ENCODE data around the gene PHTF2.

PHTF2 gene

DNA sequence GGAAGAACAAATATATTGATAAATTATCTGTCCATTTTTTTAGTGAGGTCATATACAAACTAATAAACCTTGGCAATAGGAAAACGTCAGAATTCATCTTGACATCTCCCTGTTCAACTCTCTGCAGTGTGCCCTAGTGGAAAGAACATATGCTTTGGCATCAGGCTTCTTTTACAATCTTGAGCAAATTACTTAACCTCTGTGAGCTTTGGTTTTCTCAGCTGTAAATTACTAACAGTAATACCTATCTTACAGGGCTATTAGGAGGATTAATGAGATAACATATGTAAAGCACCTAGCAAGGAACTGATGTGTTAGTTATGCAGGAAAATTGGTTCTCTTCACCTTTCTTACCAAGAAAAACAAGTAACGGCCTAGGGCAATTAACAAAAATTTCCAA, 161.8 kb downstream of the PHTF2 start:
- Histone ChIP-seq H3K4me1 (ENCODE audit: control insufficient read depth in 1 of 2, insufficient read depth in 1 of 2, low read depth in 1 of 2, low read length in 1 of 2) (no peaks in the 10 kb centered on the region), H3K27me3 (no peaks in the 10 kb centered on the region), H3K27ac (no peak overlapping the region), H3K4me3 (ENCODE audit: low read depth in 1 of 2, low read length in 1 of 2) (no peak overlapping the region), H3K9me3 (no peaks in the 10 kb centered on the region), H3K36me3 (peaks cover 12% of the 10 kb centered on the region)
- TF ChIP-seq, protein P1, sequence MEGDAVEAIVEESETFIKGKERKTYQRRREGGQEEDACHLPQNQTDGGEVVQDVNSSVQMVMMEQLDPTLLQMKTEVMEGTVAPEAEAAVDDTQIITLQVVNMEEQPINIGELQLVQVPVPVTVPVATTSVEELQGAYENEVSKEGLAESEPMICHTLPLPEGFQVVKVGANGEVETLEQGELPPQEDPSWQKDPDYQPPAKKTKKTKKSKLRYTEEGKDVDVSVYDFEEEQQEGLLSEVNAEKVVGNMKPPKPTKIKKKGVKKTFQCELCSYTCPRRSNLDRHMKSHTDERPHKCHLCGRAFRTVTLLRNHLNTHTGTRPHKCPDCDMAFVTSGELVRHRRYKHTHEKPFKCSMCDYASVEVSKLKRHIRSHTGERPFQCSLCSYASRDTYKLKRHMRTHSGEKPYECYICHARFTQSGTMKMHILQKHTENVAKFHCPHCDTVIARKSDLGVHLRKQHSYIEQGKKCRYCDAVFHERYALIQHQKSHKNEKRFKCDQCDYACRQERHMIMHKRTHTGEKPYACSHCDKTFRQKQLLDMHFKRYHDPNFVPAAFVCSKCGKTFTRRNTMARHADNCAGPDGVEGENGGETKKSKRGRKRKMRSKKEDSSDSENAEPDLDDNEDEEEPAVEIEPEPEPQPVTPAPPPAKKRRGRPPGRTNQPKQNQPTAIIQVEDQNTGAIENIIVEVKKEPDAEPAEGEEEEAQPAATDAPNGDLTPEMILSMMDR (IDR thresholded peaks at IDR 0.05): no peak

DNA sequence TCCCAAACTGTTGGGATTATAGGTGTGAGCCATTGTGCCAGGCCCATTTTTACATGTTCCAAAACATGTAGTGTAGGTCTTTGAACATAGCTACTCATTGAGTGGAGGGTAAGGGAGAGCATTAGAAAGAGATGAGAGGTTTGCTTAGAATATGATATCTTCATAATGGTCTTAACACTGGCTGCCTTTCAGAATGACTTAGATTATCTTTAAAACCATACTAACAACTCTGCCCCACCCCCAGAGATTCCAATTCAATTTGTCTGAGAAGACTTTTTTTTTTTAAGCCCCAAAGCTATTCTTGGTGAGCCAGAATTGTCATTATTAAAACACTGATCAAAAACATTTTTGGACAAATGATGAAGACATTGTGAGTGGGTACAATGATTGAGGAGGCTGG, 168.9 kb downstream of the PHTF2 start:
- Histone ChIP-seq H3K36me3 (no peaks in the 10 kb centered on the region), H3K4me1 (ENCODE audit: control insufficient read depth in 1 of 2, insufficient read depth in 1 of 2, low read depth in 1 of 2, low read length in 1 of 2) (no peaks in the 10 kb centered on the region), H3K4me3 (ENCODE audit: low read depth in 1 of 2, low read length in 1 of 2) (no peak overlapping the region), H3K27ac (no peak overlapping the region), H3K27me3 (no peaks in the 10 kb centered on the region), H3K9me3 (no peaks in the 10 kb centered on the region)
- TF ChIP-seq, protein P1 (IDR thresholded peaks at IDR 0.05): no peak

DNA sequence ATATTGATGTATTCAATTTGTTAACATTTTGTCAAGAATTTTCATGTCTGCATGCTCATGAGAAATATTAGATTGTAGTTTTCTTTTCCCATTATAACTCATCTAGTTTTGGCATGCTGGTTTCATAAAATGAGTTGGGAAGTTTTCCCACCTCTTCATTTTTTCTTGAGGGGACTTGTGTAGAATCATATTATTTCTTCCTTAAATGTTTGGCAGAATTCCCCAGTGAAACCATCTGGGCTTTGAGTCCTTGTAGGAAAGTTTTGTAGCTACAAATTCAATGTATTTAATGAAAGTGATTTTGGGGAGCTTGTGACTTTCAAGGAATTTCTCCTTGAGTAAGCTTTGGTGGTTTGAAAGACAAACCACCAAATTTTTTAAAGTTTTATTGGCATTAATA, 173.2 kb downstream of the PHTF2 start:
- Histone ChIP-seq H3K9me3 (no peaks in the 10 kb centered on the region), H3K27me3 (no peaks in the 10 kb centered on the region), H3K27ac (no peak overlapping the region), H3K36me3 (no peaks in the 10 kb centered on the region), H3K4me3 (ENCODE audit: low read depth in 1 of 2, low read length in 1 of 2) (no peak overlapping the region), H3K4me1 (ENCODE audit: control insufficient read depth in 1 of 2, insufficient read depth in 1 of 2, low read depth in 1 of 2, low read length in 1 of 2) (peaks cover 10 to 14% of the 10 kb centered on the region in 2 experiments)
- TF ChIP-seq, protein P1 (IDR thresholded peaks at IDR 0.05): no peak

DNA sequence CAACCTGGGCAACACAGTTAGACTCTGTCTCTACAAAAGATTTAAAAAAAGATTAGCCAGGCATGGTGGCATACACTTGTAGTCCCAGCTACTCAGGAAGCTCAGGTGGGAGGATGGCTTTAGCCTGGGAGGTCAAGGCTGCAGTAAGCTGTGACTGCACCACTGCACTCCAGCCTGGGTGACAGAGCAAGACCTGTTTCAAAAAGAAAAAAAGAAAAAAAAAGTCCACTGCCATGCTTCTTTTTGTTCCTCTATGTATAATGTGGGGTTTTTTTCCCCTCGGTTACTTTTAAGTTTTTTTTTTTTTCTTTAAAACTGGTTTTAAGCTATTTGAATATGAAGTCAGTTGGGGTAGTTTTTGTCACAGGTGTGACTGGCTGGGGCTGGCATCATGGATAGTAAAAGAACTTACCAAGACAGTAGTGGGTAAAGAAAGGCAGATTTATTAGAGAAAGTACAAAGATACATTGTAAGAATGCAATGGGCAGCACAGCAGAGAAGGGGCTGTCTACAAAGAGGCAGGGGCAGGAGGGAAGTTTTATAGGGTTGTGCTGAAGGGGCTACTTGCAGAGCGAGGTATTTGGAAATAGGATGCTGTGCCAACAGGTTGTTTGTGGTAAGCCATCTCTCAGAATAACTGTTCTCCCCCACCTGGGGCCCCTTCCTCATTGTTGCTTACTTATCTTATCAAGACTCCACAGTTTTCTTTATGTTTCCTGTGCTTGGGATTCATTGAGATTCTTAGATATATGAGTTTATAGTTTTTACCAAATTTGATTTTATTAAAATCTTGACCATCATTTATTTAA, 177.3 kb downstream of the PHTF2 start:
- H3K9me3 ChIP-seq: no peaks in the 10 kb centered on the region
- no peaks in the 10 kb centered on the region for H3K27me3 ChIP-seq
- TF ChIP-seq, protein P1 (IDR thresholded peaks at IDR 0.05): no peak
- no peak overlapping the region for H3K27ac ChIP-seq
- H3K4me1 ChIP-seq (ENCODE audit: control insufficient read depth in 1 of 2, insufficient read depth in 1 of 2, low read depth in 1 of 2, low read length in 1 of 2): peaks cover 10 to 14% of the 10 kb centered on the region in 2 experiments
- H3K36me3 ChIP-seq: no peaks in the 10 kb centered on the region
- no peak overlapping the region for H3K4me3 ChIP-seq (ENCODE audit: low read depth in 1 of 2, low read length in 1 of 2)

DNA sequence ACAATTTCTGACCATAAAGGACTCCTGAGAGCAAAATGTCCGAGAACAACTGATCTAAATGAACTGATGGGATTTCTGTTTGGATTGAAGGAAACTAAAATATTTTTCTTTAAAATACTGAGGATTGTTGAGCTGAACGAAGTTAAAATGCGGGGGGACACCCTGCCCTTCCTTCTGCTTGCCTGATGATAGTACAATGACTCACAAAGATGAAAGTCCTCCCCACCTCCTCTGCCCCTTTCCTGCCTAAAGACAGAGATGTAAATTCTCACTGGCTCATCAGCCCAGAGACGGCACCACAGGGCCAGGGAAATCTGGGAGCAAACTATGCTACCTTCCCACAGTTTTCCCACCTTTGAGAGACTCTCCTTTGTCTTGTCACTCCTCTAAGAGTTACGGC, 180.6 kb downstream of the PHTF2 start:
- Histone ChIP-seq H3K27me3 (no peaks in the 10 kb centered on the region), H3K4me3 (ENCODE audit: low read depth in 1 of 2, low read length in 1 of 2) (no peak overlapping the region)

More for the DNA sequence above, 180.6 kb downstream of the PHTF2 start:
- TF ChIP-seq, protein P1 (IDR thresholded peaks at IDR 0.05): no peak
- H3K9me3 ChIP-seq: no peaks in the 10 kb centered on the region
- no peaks in the 10 kb centered on the region for H3K36me3 ChIP-seq
- peaks cover 10 to 14% of the 10 kb centered on the region in 2 experiments for H3K4me1 ChIP-seq (ENCODE audit: control insufficient read depth in 1 of 2, insufficient read depth in 1 of 2, low read depth in 1 of 2, low read length in 1 of 2)
- H3K27ac ChIP-seq: no peak overlapping the region
